ENCODE measurements around the gene DCAF6.

DCAF6 gene

GRCh38 chr1:168106274-168106673, 169.8 kb downstream of the DCAF6 start:
- Histone ChIP-seq H3K9ac (ENCODE audit: low read length) (no peak overlapping the region), H2AFZ (ENCODE audit: low read length) (no peak overlapping the region), H3K79me2 (ENCODE audit: insufficient read depth, low read length) (no peaks in the 10 kb centered on the region), H3K36me3 (ENCODE audit: insufficient read depth, low read length) (no peaks in the 10 kb centered on the region), H3K4me1 (ENCODE audit: insufficient read depth, low read length, severe bottlenecking) (no peaks in the 10 kb centered on the region), H3K27me3 (ENCODE audit: insufficient read depth, low read length) (no peaks in the 10 kb centered on the region), H3K4me2 (ENCODE audit: low read length) (no peak overlapping the region), H3F3A (ENCODE audit: insufficient read depth, low read length) (no peaks in the 10 kb centered on the region), H3K27ac (ENCODE audit: low read depth, low read length, poor library complexity, severe bottlenecking) (no peak overlapping the region), H3K4me3 (ENCODE audit: low read depth, low read length, poor library complexity, severe bottlenecking) (no peak overlapping the region), H4K20me1 (ENCODE audit: insufficient read depth, low read length) (no peaks in the 10 kb centered on the region), H3K9me2 (ENCODE audit: low read depth, low read length) (no peaks in the 10 kb centered on the region), H3K9me3 (ENCODE audit: low read length) (no peaks in the 10 kb centered on the region)
- TF ChIP-seq EZH2 (IDR thresholded peaks at IDR 0.05; ENCODE audit: borderline replicate concordance, low read length), result no peak
- TF ChIP-seq CTCF (IDR thresholded peaks at IDR 0.05; ENCODE audit: low read length), result no peak

GRCh38 chr1:168110896-168111545, 174.5 kb downstream of the DCAF6 start:
- TF ChIP-seq EZH2 (IDR thresholded peaks at IDR 0.05; ENCODE audit: borderline replicate concordance, low read length), result no peak
- TF ChIP-seq CTCF (IDR thresholded peaks at IDR 0.05; ENCODE audit: low read length), result no peak
- Histone ChIP-seq H3F3A (ENCODE audit: insufficient read depth, low read length) (no peaks in the 10 kb centered on the region), H3K4me1 (ENCODE audit: insufficient read depth, low read length, severe bottlenecking) (no peaks in the 10 kb centered on the region), H4K20me1 (ENCODE audit: insufficient read depth, low read length) (no peaks in the 10 kb centered on the region), H3K9me3 (ENCODE audit: low read length) (no peaks in the 10 kb centered on the region), H2AFZ (ENCODE audit: low read length) (no peak overlapping the region), H3K27me3 (ENCODE audit: insufficient read depth, low read length) (no peaks in the 10 kb centered on the region), H3K4me2 (ENCODE audit: low read length) (no peak overlapping the region), H3K4me3 (ENCODE audit: low read depth, low read length, poor library complexity, severe bottlenecking) (no peak overlapping the region), H3K79me2 (ENCODE audit: insufficient read depth, low read length) (no peaks in the 10 kb centered on the region), H3K9me2 (ENCODE audit: low read depth, low read length) (no peaks in the 10 kb centered on the region), H3K9ac (ENCODE audit: low read length) (no peak overlapping the region), H3K27ac (ENCODE audit: low read depth, low read length, poor library complexity, severe bottlenecking) (no peak overlapping the region), H3K36me3 (ENCODE audit: insufficient read depth, low read length) (no peaks in the 10 kb centered on the region)

- H3K36me3 ChIP-seq (ENCODE audit: insufficient read depth, low read length), result no peaks in the 10 kb centered on the region
- H3F3A ChIP-seq (ENCODE audit: insufficient read depth, low read length), result no peaks in the 10 kb centered on the region
- H3K27me3 ChIP-seq (ENCODE audit: insufficient read depth, low read length), result no peaks in the 10 kb centered on the region
- H3K27ac ChIP-seq (ENCODE audit: low read depth, low read length, poor library complexity, severe bottlenecking), result no peak overlapping the region
- no peak overlapping the region for H3K9ac ChIP-seq (ENCODE audit: low read length)
- no peak overlapping the region for H3K4me3 ChIP-seq (ENCODE audit: low read depth, low read length, poor library complexity, severe bottlenecking)
- H3K79me2 ChIP-seq (ENCODE audit: insufficient read depth, low read length), result no peaks in the 10 kb centered on the region
- H2AFZ ChIP-seq (ENCODE audit: low read length), result no peak overlapping the region
- no peak overlapping the region for H3K4me2 ChIP-seq (ENCODE audit: low read length)
- H4K20me1 ChIP-seq (ENCODE audit: insufficient read depth, low read length), result no peaks in the 10 kb centered on the region
- H3K9me3 ChIP-seq (ENCODE audit: low read length), result no peaks in the 10 kb centered on the region
- no peaks in the 10 kb centered on the region for H3K9me2 ChIP-seq (ENCODE audit: low read depth, low read length)
- TF ChIP-seq CTCF (IDR thresholded peaks at IDR 0.05; ENCODE audit: low read length), result no peak
- no peak for TF ChIP-seq EZH2 (IDR thresholded peaks at IDR 0.05; ENCODE audit: borderline replicate concordance, low read length)
- no peaks in the 10 kb centered on the region for H3K4me1 ChIP-seq (ENCODE audit: insufficient read depth, low read length, severe bottlenecking)
Observed at GRCh38 chr1:168112673-168113305, 176.3 kb downstream of the DCAF6 start.
